Heart left ventricle (tissue), 16 donors: ENCODE data around the gene CNIH3. TPM values are rescaled to one million over a fixed set of nuclear protein-coding genes. Genes with fewer than 3 reads are reported as not detected.

Experiments used
- ATAC-seq, 4 donors: fragments of 200-7000 bp; cut with Tn5 transposase; one replicate each; pipeline ENCODE4 v1.9.1; 2020 to 2022; ENCODE audit warnings: moderate library complexity in 4 of 4, mild to moderate bottlenecking in 3 of 4, moderate number of reproducible peaks in 1 of 4
- DNase-seq, 5 donors: peaks; one replicate each; pipeline ENCODE4 v3.0.0-alpha.2; 2020
- H3K27ac ChIP-seq, 12 donors: fragments of 200-600 bp; sonication (generic) in 4 of 12; one replicate each; pipeline versions ENCODE4 v1.5.0 to v1.8.0; 2016 to 2022; ENCODE audit warnings: mild to moderate bottlenecking in 2 of 12
- H3K27me3 ChIP-seq, 9 donors: fragments of 200-600 bp; sonication (generic) in 2 of 9; one replicate each; pipeline versions ENCODE4 v1.5.1 to v1.8.0; 2016 to 2022; ENCODE audit warnings: mild to moderate bottlenecking in 3 of 9
- H3K36me3 ChIP-seq, 9 donors: fragments of 200-600 bp; sonication (generic) in 2 of 9; one replicate each; pipeline versions ENCODE4 v1.5.0 to v1.8.0; 2018 to 2022; ENCODE audit warnings: mild to moderate bottlenecking in 2 of 9
- H3K4me1 ChIP-seq, 12 donors: fragments of 200-600 bp; sonication (generic) in 4 of 12; one replicate each; pipeline versions ENCODE4 v1.5.0 to v1.8.0; 2016 to 2022; ENCODE audit warnings: mild to moderate bottlenecking in 3 of 12
- H3K4me3 ChIP-seq, 12 donors: fragments of 200-600 bp; sonication (generic) in 4 of 12; one replicate each; pipeline versions ENCODE4 v1.5.0 to v1.8.0; 2017 to 2022; ENCODE audit warnings: mild to moderate bottlenecking in 9 of 12, moderate library complexity in 4 of 12
- H3K9me3 ChIP-seq, 12 donors: fragments of 200-600 bp; sonication (generic) in 4 of 12; one replicate each; pipeline versions ENCODE4 v1.5.0 to v1.8.0; 2016 to 2022; ENCODE audit warnings: mild to moderate bottlenecking in 1 of 12
- POLR2A ChIP-seq, 2 donors: fragments of 450-650 bp; IDR thresholded peaks; one replicate each; pipeline ENCODE4 v1.6.1; 2017; ENCODE audit warnings: antibody characterized with exemption in 2 of 2, mild to moderate bottlenecking in 2 of 2, moderate library complexity in 2 of 2
- WGBS, 4 donors: extraction: QIAGEN DNeasy Blood & Tissue Kit in 2 of 4; methylation state at CpG; one replicate each; pipeline versions ENCODE4 v1.1.5 to v1.1.7; 2013 to 2018; 5-methylcytosine and 5-hydroxymethylcytosine counted together
- intact Hi-C, 10 donors: fragments of 100-400 bp; cut with DNase I; formaldehyde crosslinking; loops; one replicate each; pipeline versions ENCODE4 v1.11.1 to v1.14.2; 2022
- polyA plus RNA-seq, 2 donors: library from polyadenylated mRNA; stranded (reverse); fragments of 200-250 nt; gene quantifications; one replicate each; pipeline ENCODE4 v1.2.3, GENCODE V29; 2013
- total RNA-seq, 9 donors: library from RNA; depleted of rRNA in 2 of 9; stranded (reverse); fragments of >200 nt in 2 of 9; fragmentation: NEBNext Ultra II Directional in 3 of 9; extraction: Animal tissue kit (Norgen Biotek cat#: 25700) in 3 of 9; gene quantifications; one replicate each; pipeline versions ENCODE4 v1.1.0 to v1.2.4, GENCODE V29; 2016 to 2023
- TF ChIP-seq, protein P1 (sequence below), 12 donors: fragments of 200-600 bp; sonication (generic) in 4 of 12; IDR thresholded peaks; one replicate each; pipeline versions ENCODE4 v1.5.0 to v1.8.0; 2018 to 2022; ENCODE audit warnings: antibody characterized with exemption in 12 of 12, mild to moderate bottlenecking in 5 of 12
- donor health status: ischemic (EF 13 %, LVEDD 7.1; RV severe dilation, severe dysfunction).
- donor health status: healthy with polysubstance abuse.
- donor health status: DM: no; HTN: yes; CAD: no.
- donor health status: DM: no; HTN: no; CAD: no.
- donor health status: ischemic (EF 25% LVEDD 6.9; RV normal size, moderate dysfunction).
- donor health status: ischemic (EF 25% LVEDD 5.7; RV mildly dilated, moderate dysfunction).
- donor health status: healthy.
- donor health status: DM: yes; HTN: yes; CAD: no.
- donor health status: ischemic (EF 35%, LVEDD 5.7; RV mildly dilated, moderate dysfunction).
- donor health status: nonischemic (EF 11% LVEDD 7.7; RV severe dilation, severe dysfunction).
- donor health status: DM: yes; HTN: yes; CAD: no.
- donor health status: PGD.
- donor health status: ischemic (EF 29% LVEDD 5.4; RV normal size, mild dysfunction).
- donor health status: nonischemic (EF 23%, LVEDD 6.1; RV moderate dilation, normal function).

CNIH3 gene
- total and polyA plus RNA-seq, 11 donors: 0.34 to 2.6 (median 0.62) TPM; not detected in 2

DNA sequence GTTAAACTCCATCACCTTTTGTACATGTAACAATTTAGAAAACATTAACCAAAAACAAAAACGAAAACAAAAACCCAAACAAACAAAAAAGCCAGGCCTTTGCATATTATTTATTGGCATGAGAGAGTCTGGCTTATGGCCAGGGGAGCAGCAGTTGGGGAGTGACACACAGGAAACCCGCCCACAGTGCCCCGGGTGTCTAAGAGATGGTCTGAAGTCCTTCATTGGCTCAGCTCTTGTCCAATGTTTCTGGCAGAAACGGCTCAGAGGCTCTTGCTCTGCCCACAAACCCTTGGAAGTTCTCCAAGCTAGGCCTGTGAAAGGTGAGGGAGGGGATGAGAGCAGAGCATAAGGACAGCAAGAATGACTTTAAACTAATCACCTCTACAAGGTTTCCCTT is 131.5 kb downstream of the CNIH3 start:
- intact Hi-C loops: no loop called here
- no peaks in the 10 kb centered on the region for H3K27me3 ChIP-seq
- H3K9me3 ChIP-seq: no peaks in the 10 kb centered on the region
- WGBS, 4 donors: 44 to 54% (median 51%) methylated on average over 4 of the region's 4 CpGs
- H3K27ac ChIP-seq: no peak overlapping the region
- H3K4me3 ChIP-seq: no peak overlapping the region
- TF ChIP-seq, protein P1, sequence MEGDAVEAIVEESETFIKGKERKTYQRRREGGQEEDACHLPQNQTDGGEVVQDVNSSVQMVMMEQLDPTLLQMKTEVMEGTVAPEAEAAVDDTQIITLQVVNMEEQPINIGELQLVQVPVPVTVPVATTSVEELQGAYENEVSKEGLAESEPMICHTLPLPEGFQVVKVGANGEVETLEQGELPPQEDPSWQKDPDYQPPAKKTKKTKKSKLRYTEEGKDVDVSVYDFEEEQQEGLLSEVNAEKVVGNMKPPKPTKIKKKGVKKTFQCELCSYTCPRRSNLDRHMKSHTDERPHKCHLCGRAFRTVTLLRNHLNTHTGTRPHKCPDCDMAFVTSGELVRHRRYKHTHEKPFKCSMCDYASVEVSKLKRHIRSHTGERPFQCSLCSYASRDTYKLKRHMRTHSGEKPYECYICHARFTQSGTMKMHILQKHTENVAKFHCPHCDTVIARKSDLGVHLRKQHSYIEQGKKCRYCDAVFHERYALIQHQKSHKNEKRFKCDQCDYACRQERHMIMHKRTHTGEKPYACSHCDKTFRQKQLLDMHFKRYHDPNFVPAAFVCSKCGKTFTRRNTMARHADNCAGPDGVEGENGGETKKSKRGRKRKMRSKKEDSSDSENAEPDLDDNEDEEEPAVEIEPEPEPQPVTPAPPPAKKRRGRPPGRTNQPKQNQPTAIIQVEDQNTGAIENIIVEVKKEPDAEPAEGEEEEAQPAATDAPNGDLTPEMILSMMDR (IDR thresholded peaks at IDR 0.05): no peak
- TF ChIP-seq POLR2A (IDR thresholded peaks at IDR 0.05): no peak
- peaks cover 0 to 7% (median 0%) of the 10 kb centered on the region in 12 donors for H3K4me1 ChIP-seq
- DNase-seq (peak in 1 of 5 donors; percentile 37), ATAC-seq (no peak)
- H3K36me3 ChIP-seq: no peaks in the 10 kb centered on the region

DNA sequence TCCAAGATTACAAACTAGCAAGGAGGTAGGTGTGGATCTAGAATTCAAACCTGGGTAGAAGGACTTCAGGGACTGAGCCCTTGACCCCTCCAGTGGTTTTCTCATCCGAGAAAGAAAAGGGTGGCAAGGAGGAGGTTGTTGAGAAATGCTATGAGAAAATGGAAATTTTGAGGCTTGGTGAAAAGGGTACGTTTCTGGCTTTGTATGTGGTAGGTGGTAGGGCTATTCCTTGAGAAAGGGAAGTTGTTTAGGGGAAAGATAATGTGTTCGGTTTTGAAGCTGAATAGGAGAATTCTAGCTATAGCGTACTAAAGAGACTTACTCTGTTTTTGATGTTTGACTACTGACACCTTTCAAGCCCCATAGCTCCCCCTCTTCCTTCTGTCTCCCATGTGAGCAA is 133.8 kb downstream of the CNIH3 start:
- Histone ChIP-seq H3K9me3 (no peaks in the 10 kb centered on the region), H3K27ac (no peak overlapping the region), H3K4me3 (no peak overlapping the region), H3K4me1 (peaks cover 0 to 7% (median 0%) of the 10 kb centered on the region in 12 donors), H3K27me3 (no peaks in the 10 kb centered on the region), H3K36me3 (no peaks in the 10 kb centered on the region)
- DNase-seq: no peak
- TF ChIP-seq, protein P1 (IDR thresholded peaks at IDR 0.05): no peak
- no peak for TF ChIP-seq POLR2A (IDR thresholded peaks at IDR 0.05)
- ATAC-seq: no peak
- WGBS, 4 donors: 84 to 93% (median 91%) methylated on average over 4 of the region's 4 CpGs
- intact Hi-C loops: loop anchor here in 1 of 10 donors (10.0 kb wide), 1 partner anchor 65 kb away; no protein-coding TSS in a partner anchor

DNA sequence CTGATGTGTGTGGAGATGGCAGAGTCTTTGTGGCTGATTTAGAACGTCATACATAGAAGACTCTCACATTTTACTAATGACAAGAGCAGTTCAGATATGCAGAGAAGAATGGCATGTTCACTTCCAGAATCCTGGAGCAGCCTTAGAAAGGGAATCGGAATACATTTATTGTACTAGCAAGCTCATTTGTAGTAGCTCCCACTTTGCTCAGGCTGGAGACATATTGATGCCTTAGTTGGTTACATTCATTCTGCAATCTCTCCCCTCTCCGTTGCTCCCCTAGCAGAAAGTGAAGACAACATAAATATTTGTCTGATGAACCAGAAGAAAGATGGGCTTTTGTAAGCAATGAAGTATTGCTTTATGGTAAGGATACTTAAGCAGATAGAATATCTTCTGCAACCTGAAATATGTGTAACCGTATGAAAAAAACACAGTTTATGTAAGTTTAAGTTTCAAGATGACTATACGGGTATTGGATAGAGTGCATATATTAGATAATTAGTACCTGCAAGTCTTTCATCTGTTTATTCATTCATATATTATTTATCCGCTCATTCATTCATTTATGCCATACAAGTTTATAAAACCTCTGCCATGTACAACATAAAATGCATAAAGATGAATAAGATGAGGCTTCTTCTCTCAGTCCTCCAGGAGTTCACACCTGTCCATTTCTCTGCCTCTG is 135.7 kb downstream of the CNIH3 start:
- no peaks in the 10 kb centered on the region for H3K9me3 ChIP-seq
- WGBS, 4 donors: 76 to 82% (median 77%) methylated on average over 6 of the region's 6 CpGs
- H3K27me3 ChIP-seq: no peaks in the 10 kb centered on the region
- no peak for ATAC-seq
- DNase-seq: no peak
- intact Hi-C loops: loop anchor here in 1 of 10 donors (10.0 kb wide), 1 partner anchor 63 kb away; no protein-coding TSS in a partner anchor
- TF ChIP-seq, protein P1 (IDR thresholded peaks at IDR 0.05): no peak
- no peak for TF ChIP-seq POLR2A (IDR thresholded peaks at IDR 0.05)
- peaks cover 0 to 7% (median 0%) of the 10 kb centered on the region in 12 donors for H3K4me1 ChIP-seq
- no peaks in the 10 kb centered on the region for H3K36me3 ChIP-seq
- H3K4me3 ChIP-seq: no peak overlapping the region
- H3K27ac ChIP-seq: peak overlapping the region in 1 of 12 donors; percentile 8

DNA sequence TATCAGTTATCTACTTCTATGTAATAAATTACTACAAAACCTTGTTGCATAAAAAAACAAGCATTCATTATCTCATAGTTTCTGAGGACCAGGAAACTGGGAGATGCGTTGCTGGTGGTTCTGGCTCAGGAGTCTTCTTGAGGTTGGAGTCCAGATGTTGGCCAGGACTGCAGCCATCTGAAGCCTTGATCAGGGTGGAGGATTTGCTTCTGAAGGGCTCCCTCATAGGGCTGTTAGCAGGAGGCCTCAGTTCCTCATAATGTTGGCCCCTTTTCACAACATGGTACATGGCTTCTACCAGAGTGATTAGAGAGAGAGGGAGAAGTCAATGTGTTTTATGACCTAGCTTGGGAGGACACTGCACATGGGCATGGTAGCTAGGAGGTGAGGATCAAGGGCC is 137.4 kb downstream of the CNIH3 start:
- Histone ChIP-seq H3K27me3 (peaks cover 0 to 3% (median 0%) of the 10 kb centered on the region in 9 donors), H3K36me3 (no peaks in the 10 kb centered on the region), H3K27ac (no peak overlapping the region), H3K4me3 (no peak overlapping the region), H3K4me1 (no peaks in the 10 kb centered on the region), H3K9me3 (peaks cover 0 to 3% (median 0%) of the 10 kb centered on the region in 12 donors)
- no peak for ATAC-seq
- 68 to 91% (median 83%) methylated on average over 1 of the region's 1 CpG for WGBS, 4 donors
- no peak for DNase-seq
- TF ChIP-seq POLR2A (IDR thresholded peaks at IDR 0.05): no peak
- TF ChIP-seq, protein P1 (IDR thresholded peaks at IDR 0.05): no peak
- intact Hi-C loops: loop anchor here in 1 of 10 donors (10.0 kb wide), 1 partner anchor 61 kb away; no protein-coding TSS in a partner anchor
